HG03521 (cell line): Measurements from ENCODE around the gene GGA2.

Source experiments
- ATAC-seq: cut with Tn5 transposase; IDR thresholded peaks from one replicate; pipeline ENCODE4 v1.9.1; 2021; ENCODE audit warnings: mild to moderate bottlenecking, moderate library complexity; ENCODE audit not compliant: unreplicated experiment

Gene GGA2

DNA sequence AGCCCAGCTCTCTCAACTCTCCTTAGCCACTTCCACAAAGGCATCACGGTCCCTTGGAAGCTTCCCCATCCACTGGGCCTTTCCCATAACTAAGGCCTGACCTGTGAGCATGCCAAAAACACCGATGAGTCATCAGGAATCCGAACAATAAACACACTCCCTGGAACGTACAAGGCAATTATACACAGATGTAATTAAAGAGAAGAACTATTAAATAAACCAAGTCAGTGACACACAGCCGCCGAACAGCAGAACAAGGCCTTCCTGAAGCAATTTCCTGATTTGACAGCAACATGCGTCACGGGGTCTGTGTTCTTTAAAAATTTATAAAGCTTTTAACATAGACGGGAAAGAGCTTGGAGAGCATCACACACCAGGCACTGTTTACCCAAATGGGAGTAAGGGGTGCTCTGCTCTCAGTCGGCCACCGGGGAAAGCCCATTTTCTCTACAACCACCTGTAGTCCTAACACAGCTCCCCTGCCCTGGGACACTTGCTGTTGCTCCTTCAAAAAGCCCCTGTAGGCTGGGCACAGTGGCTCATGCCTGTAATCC lies 86.7 kb downstream of the GGA2 start:
- no peak for ATAC-seq

GRCh38 chr16:23420011-23420410 lies 90.3 kb downstream of the GGA2 start:
- no peak for ATAC-seq

DNA sequence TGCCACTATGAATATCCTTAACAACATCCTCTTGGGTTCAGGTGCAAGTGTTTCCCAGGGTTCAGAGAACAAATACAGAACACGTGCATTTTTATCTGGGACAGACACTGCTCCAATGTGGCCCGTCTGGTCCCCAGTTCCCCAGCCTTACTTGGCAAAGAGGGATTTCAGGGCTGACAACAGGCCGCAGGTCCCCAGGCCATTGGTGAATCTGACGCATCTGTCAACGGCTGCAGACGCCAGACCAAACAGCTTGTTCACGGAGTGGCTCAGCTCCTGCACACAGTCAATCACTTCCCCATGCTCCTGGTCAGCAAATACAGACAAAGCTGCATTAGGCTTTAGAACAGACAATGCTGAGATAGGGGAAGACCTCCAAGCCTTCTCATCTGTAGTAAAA lies 93.5 kb downstream of the GGA2 start:
- ATAC-seq = no peak

DNA sequence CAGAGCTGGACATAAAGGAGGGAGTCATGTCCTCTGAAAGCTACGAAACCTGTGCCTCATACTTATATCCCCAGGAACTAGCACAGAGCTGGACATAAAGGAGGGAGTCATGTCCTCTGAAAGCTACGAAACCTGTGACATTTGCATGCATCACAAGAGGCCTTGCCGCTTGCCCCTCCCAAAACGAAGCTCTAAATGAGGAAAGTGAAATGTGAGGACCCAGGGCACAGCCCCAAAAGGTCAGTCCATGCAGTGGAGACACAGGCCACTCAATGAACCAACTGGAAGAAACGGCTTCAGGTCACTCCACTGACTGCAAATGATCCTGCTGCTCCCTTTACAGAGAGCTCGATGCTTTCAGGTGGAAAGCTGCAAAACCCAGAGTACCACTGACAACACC lies 95.6 kb downstream of the GGA2 start:
- no peak for ATAC-seq
